GM12878 (cell line): Measurements from ENCODE around the gene TIPRL. TPM values are rescaled to one million over a fixed set of nuclear protein-coding genes. Genes with fewer than 3 reads are reported as not detected.

Source experiments
- ATAC-seq: fragments of 200-7000 bp; cut with Tn5 transposase; 3 replicates; pipeline ENCODE4 v1.9.1; 2020; ENCODE audit warnings: mild to moderate bottlenecking, moderate library complexity
- BruUV-seq: library from RNA; stranded (reverse); fragments of 400-500 nt; replicated peaks from 2 replicates; lab custom pipeline; 2021; lab: Mats Ljungman, UMichigan
- CTCF ChIA-PET: fragments of 300-600 bp; sonication (Branson Sonifier 250); formaldehyde crosslinking; extraction: SDS; loops from one replicate; lab custom pipeline; 2021; ENCODE audit warnings: inconsistent platforms; lab: Yijun Ruan, JAX
- POLR2A ChIA-PET: fragments of 350-600 bp; formaldehyde crosslinking; extraction: SDS; loops from one replicate; lab custom pipeline; 2021; ENCODE audit warnings: inconsistent platforms; lab: Charles Lee
- RAD21 ChIA-PET: fragments of 300-600 bp; sonication (Branson Sonifier 250); formaldehyde crosslinking; loops from one replicate; lab custom pipeline; 2023; ENCODE audit warnings: antibody characterized with exemption; ENCODE audit not compliant: unreplicated experiment; lab: Charles Lee
- SMC1A ChIA-PET: fragments of 300-600 bp; sonication (Branson Sonifier 250); formaldehyde crosslinking; loops from one replicate; lab custom pipeline; 2023; ENCODE audit not compliant: unreplicated experiment, uncharacterized antibody; lab: Charles Lee
- DNase-seq: peaks from one replicate; pipeline ENCODE4 v3.0.0-alpha.2; 2011; ENCODE audit warnings: low read depth, low spot score
- FAIRE-seq: peaks from 3 replicates; lab custom pipeline; 2011; peaks lifted over from hg19 to GRCh38; lab: Jason Lieb, UNC
- H2AFZ ChIP-seq: 2 replicates; pipeline ENCODE4 v1.6.0; 2011; ENCODE audit warnings: low read depth, low read length, control low read depth; ENCODE audit not compliant: control insufficient read depth
- H3K27ac ChIP-seq: 2 replicates; pipeline ENCODE4 v1.5.1; 2011; ENCODE audit warnings: control low read depth; ENCODE audit not compliant: control insufficient read depth, insufficient read depth
- H3K27me3 ChIP-seq, 2 experiments: replicated peaks in 1 of 2; 2 replicates each; pipeline versions ENCODE4 v1.6.0 to v1.6.1; 2011; ENCODE audit warnings: low read length in 1 of 2; ENCODE audit not compliant: control insufficient read depth in 2 of 2, insufficient read depth in 2 of 2
- H3K36me3 ChIP-seq, 2 experiments: 2 replicates each; pipeline ENCODE4 v1.5.1; 2011; ENCODE audit warnings: low read length in 1 of 2; ENCODE audit not compliant: control insufficient read depth in 2 of 2, insufficient read depth in 2 of 2
- H3K4me1 ChIP-seq: 2 replicates; pipeline ENCODE4 v1.6.1; 2011; ENCODE audit warnings: mild to moderate bottlenecking, low read length, moderate library complexity, mixed read lengths; ENCODE audit not compliant: control insufficient read depth, insufficient read depth
- H3K4me2 ChIP-seq: 2 replicates; pipeline ENCODE4 v1.6.0; 2011; ENCODE audit warnings: control low read depth; ENCODE audit not compliant: control insufficient read depth, insufficient read depth
- H3K4me3 ChIP-seq: fragments of 200-600 bp; sonication (generic); 2 replicates; pipeline ENCODE4 v1.5.1; 2016
- H3K79me2 ChIP-seq: 2 replicates; pipeline ENCODE4 v1.6.0; 2011; ENCODE audit warnings: low read length; ENCODE audit not compliant: control insufficient read depth, insufficient read depth
- H3K9ac ChIP-seq: 2 replicates; pipeline ENCODE4 v1.8.0; 2011; ENCODE audit warnings: low read length, control low read depth, mixed read lengths; ENCODE audit not compliant: control insufficient read depth, insufficient read depth
- H3K9me3 ChIP-seq: replicated peaks from 3 replicates; pipeline ENCODE4 v1.5.1; 2011; ENCODE audit warnings: mild to moderate bottlenecking, low read length; ENCODE audit not compliant: control insufficient read depth, insufficient read depth
- H4K20me1 ChIP-seq: 2 replicates; pipeline ENCODE4 v1.6.0; 2011; ENCODE audit not compliant: control insufficient read depth, insufficient read depth
- CHD2 ChIP-seq: IDR thresholded peaks from 2 replicates; pipeline ENCODE4 v1.6.1; 2011; ENCODE audit warnings: low read depth, low read length, improper control_type of control experiment, borderline replicate concordance
- HDAC2 ChIP-seq: fragments of 200-600 bp; sonication (generic); IDR thresholded peaks from 2 replicates; pipeline ENCODE4 v1.6.1; 2017
- IKZF2 ChIP-seq, 2 experiments: fragments of 450-650 bp; IDR thresholded peaks; 2 replicates each; pipeline ENCODE4 v1.6.1; 2017; ENCODE audit warnings: mild to moderate bottlenecking in 2 of 2, moderate library complexity in 2 of 2
- MXI1 ChIP-seq: fragments of 150-350 bp; IDR thresholded peaks from 2 replicates; pipeline ENCODE4 v1.6.1; 2011; ENCODE audit warnings: low read depth, mild to moderate bottlenecking, inconsistent platforms, low read length, improper control_type of control experiment
- MYC ChIP-seq: IDR thresholded peaks from 2 replicates; pipeline ENCODE4 v1.6.1; 2011; ENCODE audit warnings: mild to moderate bottlenecking, low read length, moderate library complexity, inconsistent platforms; ENCODE audit not compliant: insufficient read depth, insufficient replicate concordance, insufficient read length, severe bottlenecking
- TAF1 ChIP-seq: IDR thresholded peaks from 2 replicates; pipeline ENCODE4 v1.6.1; 2011; ENCODE audit warnings: mild to moderate bottlenecking, low read depth, low read length, borderline replicate concordance
- TCF7 ChIP-seq: IDR thresholded peaks from 2 replicates; pipeline ENCODE4 v1.6.1; 2014; ENCODE audit warnings: antibody characterized with exemption, borderline replicate concordance
- ZSCAN29 ChIP-seq: fragments of 450-650 bp; IDR thresholded peaks from 2 replicates; pipeline ENCODE4 v1.6.1; 2017; ENCODE audit warnings: mild to moderate bottlenecking, moderate library complexity
- WGBS: methylation state at CpG from one replicate; pipeline ENCODE4 v1.1.6; 2016; ENCODE audit warnings: low lambda C conversion rate; ENCODE audit not compliant: insufficient replicate concordance, insufficient coverage; ENCODE audit errors: missing lambda C conversion rate; 5-methylcytosine and 5-hydroxymethylcytosine counted together
- in situ Hi-C: fragments of 300-500 bp; cut with MboI; formaldehyde crosslinking; loops from 9 replicates; pipeline ENCODE4 v1.14.3; 2018; ENCODE audit warnings: mixed read lengths
- intact Hi-C: fragments of 100-400 bp; cut with micrococcal nuclease; formaldehyde crosslinking; loops from one replicate; pipeline ENCODE4 v1.14.2; 2022; ENCODE audit not compliant: unreplicated experiment
- polyA plus RNA-seq, 11 experiments: library from polyadenylated mRNA; depleted of rRNA in 4 of 11; unstranded in 6 of 11; stranded (reverse) in 5 of 11; fragments of >200 nt; fragmentation: Nextera tagmentation in 4 of 11; fragmentation: Illumina TruSeq in 1 of 11; extraction: Ambion mirVana in 4 of 11; extraction: Trizol in 1 of 11; gene quantifications; 1 replicate in 1 of 11; 2 replicates in 10 of 11; pipeline versions ENCODE4 v1.2.1 to v1.2.3, GENCODE V29; 2011 to 2016; ENCODE audit warnings: inconsistent platforms in 2 of 11, missing spikeins in 2 of 11, low read depth in 1 of 11
- total RNA-seq, 4 experiments: library from RNA; depleted of rRNA in 3 of 4; stranded (reverse); fragments of >200 nt in 3 of 4; fragmentation: Illumina TruSeq in 1 of 4; extraction: Trizol in 1 of 4; gene quantifications; 2 replicates each; pipeline versions ENCODE4 v1.2.1 to v1.2.3, GENCODE V29; 2013 to 2021
- TF ChIP-seq, protein P1 (sequence below): fragments of 150-350 bp; IDR thresholded peaks from 2 replicates; pipeline ENCODE4 v1.6.1; 2016; ENCODE audit warnings: low read depth, low read length
- TF ChIP-seq, protein P2 (sequence below): fragments of 450-650 bp; IDR thresholded peaks from 2 replicates; pipeline ENCODE4 v1.6.1; 2016; ENCODE audit warnings: mild to moderate bottlenecking
- TF ChIP-seq, protein P3 (sequence below): IDR thresholded peaks from 2 replicates; pipeline ENCODE4 v1.6.1; 2012; ENCODE audit warnings: improper control_type of control experiment, low read depth, low read length; ENCODE audit not compliant: insufficient replicate concordance

The TIPRL gene
- total and polyA plus RNA-seq, 10 of the 15 experiments (the other 5 are each of a cell fraction or from before 2014, with no cell fraction given) = 36.4 to 72.1 (median 49.9) TPM

DNA sequence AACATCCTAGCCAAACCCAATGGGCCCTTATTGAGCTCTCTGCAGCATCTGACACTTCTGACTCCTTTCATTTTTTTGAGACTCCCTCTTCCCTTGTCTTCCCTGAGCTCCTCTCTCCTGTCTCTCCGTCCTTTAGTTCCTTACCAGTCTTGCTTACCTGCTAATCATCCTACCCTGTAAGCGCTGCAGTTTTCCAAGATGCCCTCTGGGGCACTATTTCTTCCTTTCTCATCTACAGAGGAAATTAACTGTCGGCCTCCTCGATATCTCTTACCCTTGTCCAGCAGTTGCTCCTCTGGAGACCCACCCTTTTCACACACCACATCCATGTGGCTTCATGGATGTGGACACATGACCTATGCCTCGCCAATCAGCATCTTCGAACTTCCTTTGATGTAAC, 48.8 kb upstream of the TIPRL start (continued):
- TF ChIP-seq, protein P1, sequence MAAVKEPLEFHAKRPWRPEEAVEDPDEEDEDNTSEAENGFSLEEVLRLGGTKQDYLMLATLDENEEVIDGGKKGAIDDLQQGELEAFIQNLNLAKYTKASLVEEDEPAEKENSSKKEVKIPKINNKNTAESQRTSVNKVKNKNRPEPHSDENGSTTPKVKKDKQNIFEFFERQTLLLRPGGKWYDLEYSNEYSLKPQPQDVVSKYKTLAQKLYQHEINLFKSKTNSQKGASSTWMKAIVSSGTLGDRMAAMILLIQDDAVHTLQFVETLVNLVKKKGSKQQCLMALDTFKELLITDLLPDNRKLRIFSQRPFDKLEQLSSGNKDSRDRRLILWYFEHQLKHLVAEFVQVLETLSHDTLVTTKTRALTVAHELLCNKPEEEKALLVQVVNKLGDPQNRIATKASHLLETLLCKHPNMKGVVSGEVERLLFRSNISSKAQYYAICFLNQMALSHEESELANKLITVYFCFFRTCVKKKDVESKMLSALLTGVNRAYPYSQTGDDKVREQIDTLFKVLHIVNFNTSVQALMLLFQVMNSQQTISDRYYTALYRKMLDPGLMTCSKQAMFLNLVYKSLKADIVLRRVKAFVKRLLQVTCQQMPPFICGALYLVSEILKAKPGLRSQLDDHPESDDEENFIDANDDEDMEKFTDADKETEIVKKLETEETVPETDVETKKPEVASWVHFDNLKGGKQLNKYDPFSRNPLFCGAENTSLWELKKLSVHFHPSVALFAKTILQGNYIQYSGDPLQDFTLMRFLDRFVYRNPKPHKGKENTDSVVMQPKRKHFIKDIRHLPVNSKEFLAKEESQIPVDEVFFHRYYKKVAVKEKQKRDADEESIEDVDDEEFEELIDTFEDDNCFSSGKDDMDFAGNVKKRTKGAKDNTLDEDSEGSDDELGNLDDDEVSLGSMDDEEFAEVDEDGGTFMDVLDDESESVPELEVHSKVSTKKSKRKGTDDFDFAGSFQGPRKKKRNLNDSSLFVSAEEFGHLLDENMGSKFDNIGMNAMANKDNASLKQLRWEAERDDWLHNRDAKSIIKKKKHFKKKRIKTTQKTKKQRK = no peak
- TF ChIP-seq, all 136 proteins: peak for 0

DNA sequence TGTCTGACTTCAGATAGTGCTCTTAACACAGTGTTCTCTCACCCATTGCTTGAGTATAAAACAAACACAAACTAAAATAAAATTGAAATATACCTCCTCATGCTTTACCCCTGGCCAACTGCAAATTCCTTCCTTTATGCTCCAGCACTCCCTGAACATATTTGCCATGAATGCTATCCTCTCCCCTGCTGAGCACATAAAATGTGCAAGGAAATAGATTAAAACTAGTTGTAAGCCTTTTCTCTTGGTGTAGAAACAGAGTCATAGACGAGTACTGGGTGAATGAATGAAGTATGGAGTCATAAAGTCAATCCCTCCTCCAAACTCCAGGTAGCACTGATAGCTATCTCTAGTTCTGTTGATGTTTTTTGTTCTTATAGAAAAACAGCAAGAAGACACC, 44.6 kb upstream of the TIPRL start:
- in situ Hi-C loops = no loop called here
- 0% methylated on average over 1 of the region's 1 CpG for WGBS
- intact Hi-C loops = no loop called here
- ChIA-PET RAD21 (no interaction called here), CTCF (interaction anchor here (0.8 to 2.0 kb wide), 5 partner anchors 8 to 209 kb away, joined by 3 to 5 read pairs (median 3); no protein-coding TSS in a partner anchor), POLR2A (no interaction called here), SMC1A (no interaction called here)
- Histone ChIP-seq H4K20me1 (no peaks in the 10 kb centered on the region), H3K9ac (no peak overlapping the region), H3K4me1 (peaks cover 8% of the 10 kb centered on the region), H3K79me2 (no peaks in the 10 kb centered on the region), H3K27me3 (peaks cover 11 to 20% of the 10 kb centered on the region in 2 experiments; a peak in 3 of 4 replicates), H3K36me3 (no peaks in the 10 kb centered on the region), H3K4me2 (no peak overlapping the region), H2AFZ (no peak overlapping the region), H3K9me3 (no peaks in the 10 kb centered on the region), H3K27ac (no peak overlapping the region), H3K4me3 (no peak overlapping the region)
- FAIRE-seq (no peak), ATAC-seq (no peak), DNase-seq (no peak)
- BruUV-seq = no TSS peak
- TF ChIP-seq, protein P2, sequence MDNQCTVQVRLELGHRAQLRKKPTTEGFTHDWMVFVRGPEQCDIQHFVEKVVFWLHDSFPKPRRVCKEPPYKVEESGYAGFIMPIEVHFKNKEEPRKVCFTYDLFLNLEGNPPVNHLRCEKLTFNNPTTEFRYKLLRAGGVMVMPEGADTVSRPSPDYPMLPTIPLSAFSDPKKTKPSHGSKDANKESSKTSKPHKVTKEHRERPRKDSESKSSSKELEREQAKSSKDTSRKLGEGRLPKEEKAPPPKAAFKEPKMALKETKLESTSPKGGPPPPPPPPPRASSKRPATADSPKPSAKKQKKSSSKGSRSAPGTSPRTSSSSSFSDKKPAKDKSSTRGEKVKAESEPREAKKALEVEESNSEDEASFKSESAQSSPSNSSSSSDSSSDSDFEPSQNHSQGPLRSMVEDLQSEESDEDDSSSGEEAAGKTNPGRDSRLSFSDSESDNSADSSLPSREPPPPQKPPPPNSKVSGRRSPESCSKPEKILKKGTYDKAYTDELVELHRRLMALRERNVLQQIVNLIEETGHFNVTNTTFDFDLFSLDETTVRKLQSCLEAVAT = no peak
- TF ChIP-seq, protein P3, sequence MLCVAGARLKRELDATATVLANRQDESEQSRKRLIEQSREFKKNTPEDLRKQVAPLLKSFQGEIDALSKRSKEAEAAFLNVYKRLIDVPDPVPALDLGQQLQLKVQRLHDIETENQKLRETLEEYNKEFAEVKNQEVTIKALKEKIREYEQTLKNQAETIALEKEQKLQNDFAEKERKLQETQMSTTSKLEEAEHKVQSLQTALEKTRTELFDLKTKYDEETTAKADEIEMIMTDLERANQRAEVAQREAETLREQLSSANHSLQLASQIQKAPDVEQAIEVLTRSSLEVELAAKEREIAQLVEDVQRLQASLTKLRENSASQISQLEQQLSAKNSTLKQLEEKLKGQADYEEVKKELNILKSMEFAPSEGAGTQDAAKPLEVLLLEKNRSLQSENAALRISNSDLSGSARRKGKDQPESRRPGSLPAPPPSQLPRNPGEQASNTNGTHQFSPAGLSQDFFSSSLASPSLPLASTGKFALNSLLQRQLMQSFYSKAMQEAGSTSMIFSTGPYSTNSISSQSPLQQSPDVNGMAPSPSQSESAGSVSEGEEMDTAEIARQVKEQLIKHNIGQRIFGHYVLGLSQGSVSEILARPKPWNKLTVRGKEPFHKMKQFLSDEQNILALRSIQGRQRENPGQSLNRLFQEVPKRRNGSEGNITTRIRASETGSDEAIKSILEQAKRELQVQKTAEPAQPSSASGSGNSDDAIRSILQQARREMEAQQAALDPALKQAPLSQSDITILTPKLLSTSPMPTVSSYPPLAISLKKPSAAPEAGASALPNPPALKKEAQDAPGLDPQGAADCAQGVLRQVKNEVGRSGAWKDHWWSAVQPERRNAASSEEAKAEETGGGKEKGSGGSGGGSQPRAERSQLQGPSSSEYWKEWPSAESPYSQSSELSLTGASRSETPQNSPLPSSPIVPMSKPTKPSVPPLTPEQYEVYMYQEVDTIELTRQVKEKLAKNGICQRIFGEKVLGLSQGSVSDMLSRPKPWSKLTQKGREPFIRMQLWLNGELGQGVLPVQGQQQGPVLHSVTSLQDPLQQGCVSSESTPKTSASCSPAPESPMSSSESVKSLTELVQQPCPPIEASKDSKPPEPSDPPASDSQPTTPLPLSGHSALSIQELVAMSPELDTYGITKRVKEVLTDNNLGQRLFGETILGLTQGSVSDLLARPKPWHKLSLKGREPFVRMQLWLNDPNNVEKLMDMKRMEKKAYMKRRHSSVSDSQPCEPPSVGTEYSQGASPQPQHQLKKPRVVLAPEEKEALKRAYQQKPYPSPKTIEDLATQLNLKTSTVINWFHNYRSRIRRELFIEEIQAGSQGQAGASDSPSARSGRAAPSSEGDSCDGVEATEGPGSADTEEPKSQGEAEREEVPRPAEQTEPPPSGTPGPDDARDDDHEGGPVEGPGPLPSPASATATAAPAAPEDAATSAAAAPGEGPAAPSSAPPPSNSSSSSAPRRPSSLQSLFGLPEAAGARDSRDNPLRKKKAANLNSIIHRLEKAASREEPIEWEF = no peak
- TF ChIP-seq TAF1 (no peak), HDAC2 (no peak), ZSCAN29 (no peak), MYC (no peak), TCF7 (no peak), CHD2 (no peak), IKZF2 (IDR thresholded peaks at IDR 0.05) (no peak), MXI1 (no peak)
